IPS-18a (cell line): Measurements from ENCODE around the gene TCFL5.
A peak's percentile ranks its signal among the peaks of the same experiment; 100 is the strongest.

Source experiments
- H3K27ac ChIP-seq: one replicate; pipeline ENCODE4 v1.5.1; 2013; ENCODE audit warnings: low read length
- H3K27me3 ChIP-seq: one replicate; pipeline ENCODE4 v1.6.1; 2013; ENCODE audit warnings: mild to moderate bottlenecking, low read length; ENCODE audit not compliant: control insufficient read depth, insufficient read depth
- H3K36me3 ChIP-seq: one replicate; pipeline ENCODE4 v1.6.1; 2013; ENCODE audit warnings: low read depth, low read length; ENCODE audit not compliant: control insufficient read depth
- H3K4me1 ChIP-seq: one replicate; pipeline ENCODE4 v1.6.1; 2013; ENCODE audit warnings: low read depth, low read length; ENCODE audit not compliant: control insufficient read depth
- H3K4me3 ChIP-seq: one replicate; pipeline ENCODE4 v1.5.1; 2013; ENCODE audit warnings: low read length
- H3K9ac ChIP-seq: one replicate; pipeline ENCODE4 v1.6.1; 2013; ENCODE audit warnings: mild to moderate bottlenecking, low read length, moderate library complexity
- H3K9me3 ChIP-seq: one replicate; pipeline ENCODE4 v1.6.1; 2013; ENCODE audit warnings: low read depth, low read length; ENCODE audit not compliant: control insufficient read depth

TCFL5 gene

GRCh38 chr20:62791301-62792181, 70.1 kb downstream of the TCFL5 start:
- Histone ChIP-seq H3K36me3 (no peaks in the 10 kb centered on the region), H3K27ac (no peak overlapping the region), H3K4me3 (peak overlapping the region; percentile 55), H3K4me1 (no peaks in the 10 kb centered on the region), H3K27me3 (peaks cover 19% of the 10 kb centered on the region), H3K9ac (no peak overlapping the region), H3K9me3 (no peaks in the 10 kb centered on the region)
